Keratinocyte (primary cell): ENCODE measurements around the gene MAP7D2. TPM values are rescaled to one million over a fixed set of nuclear protein-coding genes. Genes with fewer than 3 reads are reported as not detected.

Experiments used
- DNase-seq: peaks from one replicate; pipeline ENCODE4 v3.0.0-alpha.2; 2011; ENCODE audit warnings: low read depth, missing footprints, low spot score
- FAIRE-seq: peaks from 2 replicates; lab custom pipeline; 2011; peaks lifted over from hg19 to GRCh38; lab: Jason Lieb, UNC
- H2AFZ ChIP-seq: 2 replicates; pipeline ENCODE4 v1.6.0; 2012; ENCODE audit warnings: low read length, control low read depth, inconsistent platforms; ENCODE audit not compliant: control insufficient read depth
- H3K27ac ChIP-seq: 2 replicates; pipeline ENCODE4 v1.5.1; 2011; ENCODE audit warnings: low read length; ENCODE audit not compliant: control insufficient read depth, insufficient read depth
- H3K27me3 ChIP-seq: 3 replicates; pipeline ENCODE4 v1.6.0; 2011; ENCODE audit warnings: low read length; ENCODE audit not compliant: control insufficient read depth, insufficient read depth; ENCODE audit errors: extremely low read depth
- H3K36me3 ChIP-seq, 2 experiments: 2 replicates in 1 of 2; 3 replicates in 1 of 2; pipeline ENCODE4 v1.5.1; 2011; ENCODE audit warnings: low read length in 2 of 2, mild to moderate bottlenecking in 1 of 2; ENCODE audit not compliant: control insufficient read depth in 2 of 2, insufficient read depth in 2 of 2; ENCODE audit errors: extremely low read depth in 1 of 2
- H3K4me1 ChIP-seq: 3 replicates; pipeline ENCODE4 v1.5.1; 2011; ENCODE audit warnings: low read length; ENCODE audit not compliant: control insufficient read depth, insufficient read depth; ENCODE audit errors: extremely low read depth
- H3K4me2 ChIP-seq: 3 replicates; pipeline ENCODE4 v1.6.0; 2011; ENCODE audit warnings: low read depth, low read length; ENCODE audit not compliant: control insufficient read depth, insufficient read depth; ENCODE audit errors: extremely low read depth
- H3K4me3 ChIP-seq, 3 experiments: fragments of 200-600 bp in 1 of 3; sonication (generic) in 1 of 3; 2 replicates in 2 of 3; 3 replicates in 1 of 3; pipeline ENCODE4 v1.5.1; 2011 to 2016; ENCODE audit warnings: low read length in 3 of 3, mild to moderate bottlenecking in 3 of 3, control low read depth in 2 of 3, inconsistent platforms in 1 of 3, low read depth in 1 of 3, mixed read lengths in 1 of 3, mixed run types in 1 of 3, moderate library complexity in 1 of 3; ENCODE audit not compliant: control insufficient read depth in 2 of 3, insufficient read depth in 2 of 3; ENCODE audit errors: extremely low read depth in 1 of 3
- H3K79me2 ChIP-seq: 2 replicates; pipeline ENCODE4 v1.6.0; 2012; ENCODE audit warnings: low read length; ENCODE audit not compliant: control insufficient read depth, insufficient read depth
- H3K9ac ChIP-seq: 3 replicates; pipeline ENCODE4 v1.6.0; 2011; ENCODE audit warnings: low read length; ENCODE audit not compliant: control insufficient read depth, insufficient read depth; ENCODE audit errors: extremely low read depth
- H3K9me1 ChIP-seq: 3 replicates; pipeline ENCODE4 v1.6.0; 2011; ENCODE audit warnings: low read length; ENCODE audit not compliant: control insufficient read depth, insufficient read depth; ENCODE audit errors: extremely low read depth
- H3K9me3 ChIP-seq: 2 replicates; pipeline ENCODE4 v1.5.1; 2012; ENCODE audit warnings: low read depth, low read length; ENCODE audit not compliant: control insufficient read depth
- H4K20me1 ChIP-seq: 3 replicates; pipeline ENCODE4 v1.6.0; 2011; ENCODE audit warnings: low read length; ENCODE audit not compliant: control insufficient read depth, insufficient read depth; ENCODE audit errors: extremely low read depth
- EZH2 ChIP-seq: IDR thresholded peaks from one replicate; pipeline ENCODE4 v1.6.1; 2012; ENCODE audit warnings: inconsistent platforms, mild to moderate bottlenecking, low read length, moderate library complexity
- dilution Hi-C: fragments of 300-500 bp; cut with MboI; formaldehyde crosslinking; loops from one replicate; pipeline ENCODE4 v1.7.0; 2020; ENCODE audit warnings: low sequenced_read_pairs; ENCODE audit not compliant: extremely low pct_ligation_motif_present
- polyA plus RNA-seq, 5 experiments: library from polyadenylated mRNA; depleted of rRNA in 3 of 5; stranded (reverse) in 3 of 5; stranded (forward) in 1 of 5; unstranded in 1 of 5; fragments of >200 nt; gene quantifications; 1 replicate in 1 of 5; 2 replicates in 3 of 5; 3 replicates in 1 of 5; pipeline versions ENCODE4 v1.2.1 to v1.2.3, GENCODE V29; 2011 to 2012; ENCODE audit warnings: missing spikeins in 2 of 5, low read depth in 1 of 5, low replicate concordance in 1 of 5
- TF ChIP-seq, protein P1 (sequence below), 3 experiments: IDR thresholded peaks in 1 of 3; conservative IDR thresholded peaks in 1 of 3; optimal IDR thresholded peaks in 1 of 3; 2 replicates in 2 of 3; 3 replicates in 1 of 3; pipeline versions ENCODE3 to v1.5.1; 2011; ENCODE audit warnings: low read length in 3 of 3, mild to moderate bottlenecking in 3 of 3, moderate library complexity in 2 of 3, control low read depth in 1 of 3, inconsistent platforms in 1 of 3; ENCODE audit not compliant: insufficient read depth in 2 of 3; ENCODE audit errors: extremely low read depth in 1 of 3

Gene MAP7D2
- polyA plus RNA-seq, 1 donor (not counting 4 experiments of a cell fraction or from before 2014, with no cell fraction given), result 0.76 TPM

DNA sequence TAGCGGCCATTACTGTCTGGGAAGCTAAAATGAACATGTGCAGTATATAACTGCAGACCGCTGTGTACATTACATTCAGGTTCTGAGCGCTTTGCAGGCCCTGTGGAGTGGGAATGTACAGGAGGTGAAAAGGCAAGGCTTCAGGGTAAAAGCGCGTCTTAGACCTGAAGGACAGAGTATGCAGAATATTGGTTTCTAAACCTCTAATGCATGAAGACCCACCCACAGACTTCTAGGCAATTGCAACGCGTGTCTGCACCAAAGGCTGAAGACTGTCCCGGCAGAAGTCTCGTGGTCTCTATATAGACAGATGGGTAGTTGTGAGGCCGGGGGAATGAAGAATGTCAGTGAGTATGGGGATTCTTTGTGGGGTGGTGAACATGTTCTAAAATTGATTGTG lies 5.4 kb downstream of the MAP7D2 start:
- no peaks in the 10 kb centered on the region for H3K4me1 ChIP-seq
- TF ChIP-seq, protein P1, sequence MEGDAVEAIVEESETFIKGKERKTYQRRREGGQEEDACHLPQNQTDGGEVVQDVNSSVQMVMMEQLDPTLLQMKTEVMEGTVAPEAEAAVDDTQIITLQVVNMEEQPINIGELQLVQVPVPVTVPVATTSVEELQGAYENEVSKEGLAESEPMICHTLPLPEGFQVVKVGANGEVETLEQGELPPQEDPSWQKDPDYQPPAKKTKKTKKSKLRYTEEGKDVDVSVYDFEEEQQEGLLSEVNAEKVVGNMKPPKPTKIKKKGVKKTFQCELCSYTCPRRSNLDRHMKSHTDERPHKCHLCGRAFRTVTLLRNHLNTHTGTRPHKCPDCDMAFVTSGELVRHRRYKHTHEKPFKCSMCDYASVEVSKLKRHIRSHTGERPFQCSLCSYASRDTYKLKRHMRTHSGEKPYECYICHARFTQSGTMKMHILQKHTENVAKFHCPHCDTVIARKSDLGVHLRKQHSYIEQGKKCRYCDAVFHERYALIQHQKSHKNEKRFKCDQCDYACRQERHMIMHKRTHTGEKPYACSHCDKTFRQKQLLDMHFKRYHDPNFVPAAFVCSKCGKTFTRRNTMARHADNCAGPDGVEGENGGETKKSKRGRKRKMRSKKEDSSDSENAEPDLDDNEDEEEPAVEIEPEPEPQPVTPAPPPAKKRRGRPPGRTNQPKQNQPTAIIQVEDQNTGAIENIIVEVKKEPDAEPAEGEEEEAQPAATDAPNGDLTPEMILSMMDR (optimal IDR thresholded peaks at IDR 0.05 in 1 of 3, IDR thresholded peaks at IDR 0.05 in 1 of 3, conservative IDR thresholded peaks at IDR 0.05 in 1 of 3; ENCODE audit: extremely low read depth in 1 of 3, insufficient read depth in 2 of 3, low read length in 3 of 3), result no peak
- no peak for TF ChIP-seq EZH2
- no peak overlapping the region for H3K27ac ChIP-seq
- H3K4me3 ChIP-seq, result no peak overlapping the region
- no peak overlapping the region for H2AFZ ChIP-seq
- H3K36me3 ChIP-seq, result no peaks in the 10 kb centered on the region
- H3K4me2 ChIP-seq, result no peak overlapping the region
- dilution Hi-C loops, result no loop called here
- no peak for FAIRE-seq
- H3K9me1 ChIP-seq, result no peaks in the 10 kb centered on the region
- no peaks in the 10 kb centered on the region for H3K9me3 ChIP-seq
- no peak overlapping the region for H3K9ac ChIP-seq
- H3K27me3 ChIP-seq, result peaks cover 6% of the 10 kb centered on the region
- H4K20me1 ChIP-seq, result no peaks in the 10 kb centered on the region
- no peak for DNase-seq
- no peaks in the 10 kb centered on the region for H3K79me2 ChIP-seq

DNA sequence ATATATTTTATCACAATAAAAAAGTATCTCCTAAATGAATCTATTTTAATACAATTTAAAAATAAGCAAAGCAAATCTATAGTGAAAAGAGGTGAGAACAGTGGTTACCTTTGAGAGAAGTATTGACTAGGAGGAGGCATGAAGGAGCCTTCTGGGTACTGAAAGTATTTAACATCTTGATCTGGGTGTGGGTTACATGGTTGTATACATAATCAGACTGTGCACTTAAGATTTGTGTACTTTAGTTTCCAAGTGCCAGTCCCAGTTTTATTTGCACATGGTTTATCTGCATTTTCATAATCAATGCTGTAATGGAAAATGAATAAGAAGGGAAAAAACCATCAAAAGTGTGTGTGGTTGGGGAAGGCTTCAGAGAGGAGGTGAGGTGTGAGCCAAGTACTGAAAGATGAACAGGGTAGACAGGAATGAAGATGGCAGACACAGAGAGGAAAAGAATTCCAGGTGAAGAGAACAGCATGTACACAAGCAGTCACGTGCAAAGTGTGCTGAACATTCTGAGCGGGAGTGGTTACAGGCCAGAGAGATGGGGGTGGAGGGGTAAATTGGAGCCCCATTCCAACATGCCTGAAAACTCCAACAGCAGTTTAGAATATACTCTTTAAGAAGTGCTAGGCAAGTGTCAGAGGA lies 14.6 kb downstream of the MAP7D2 start:
- Histone ChIP-seq H3K27me3 (no peaks in the 10 kb centered on the region), H3K9ac (no peak overlapping the region), H3K4me3 (no peak overlapping the region), H2AFZ (no peak overlapping the region), H3K36me3 (no peaks in the 10 kb centered on the region), H3K9me3 (no peaks in the 10 kb centered on the region), H3K27ac (no peak overlapping the region), H4K20me1 (no peaks in the 10 kb centered on the region), H3K4me2 (no peak overlapping the region), H3K4me1 (no peaks in the 10 kb centered on the region), H3K79me2 (no peaks in the 10 kb centered on the region), H3K9me1 (no peaks in the 10 kb centered on the region)
- FAIRE-seq (no peak), DNase-seq (no peak)
- dilution Hi-C loops, result no loop called here
- no peak for TF ChIP-seq EZH2
- TF ChIP-seq, protein P1 (optimal IDR thresholded peaks at IDR 0.05 in 1 of 3, IDR thresholded peaks at IDR 0.05 in 1 of 3, conservative IDR thresholded peaks at IDR 0.05 in 1 of 3; ENCODE audit: extremely low read depth in 1 of 3, insufficient read depth in 2 of 3, low read length in 3 of 3), result no peak
